ENCODE data around the gene OPTC.

DNA sequence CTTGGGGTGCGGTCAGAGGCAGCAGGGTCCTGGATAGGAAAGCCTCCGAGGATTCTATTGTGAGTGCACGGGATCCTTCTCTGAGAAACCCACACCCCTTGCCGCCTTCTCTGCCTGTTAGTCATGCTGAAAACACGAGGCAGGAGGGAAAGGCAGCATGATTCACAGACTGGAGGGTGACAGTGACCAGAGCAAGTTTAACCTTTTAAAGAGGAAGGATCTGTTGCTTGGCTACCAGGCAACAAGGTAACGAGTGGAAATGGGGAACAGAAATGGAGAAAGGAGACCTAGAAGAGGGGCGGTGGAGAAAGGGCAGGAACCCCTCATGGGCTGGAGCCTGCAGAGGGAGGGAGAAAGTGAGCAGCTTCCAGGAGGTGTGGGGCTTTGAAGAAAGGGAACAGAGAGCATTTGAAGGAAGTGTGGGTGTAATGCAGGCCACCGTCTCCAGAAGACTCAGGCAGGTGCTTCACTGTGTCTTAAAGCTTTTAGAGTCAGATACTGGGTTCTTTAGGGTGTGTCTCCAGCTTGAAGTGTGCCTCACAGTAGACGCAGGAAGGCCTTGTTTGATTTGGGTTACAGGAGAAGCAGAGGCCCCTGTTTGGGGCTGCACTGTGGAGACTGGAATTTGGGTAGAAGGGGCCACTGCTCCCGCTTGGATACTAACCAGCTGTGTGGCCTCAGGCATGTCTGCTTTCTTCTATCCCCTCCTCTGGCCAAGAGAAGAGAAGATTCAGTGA is 19.1 kb downstream of the OPTC start:
- no peak for TF ChIP-seq GATA3 (IDR thresholded peaks at IDR 0.05; ENCODE audit: low read depth, low read length)
- TF ChIP-seq GATA2 (IDR thresholded peaks at IDR 0.05; ENCODE audit: low read depth, low read length), result no peak
